H1 (cell line): ENCODE measurements around the gene KLHL29. TPM values are rescaled to one million over a fixed set of nuclear protein-coding genes. Genes with fewer than 3 reads are reported as not detected.

Experiments used
- CTCF ChIA-PET: fragments of 300-600 bp; sonication (Branson Sonifier 250); formaldehyde crosslinking; loops from one replicate; lab custom pipeline; 2021; ENCODE audit not compliant: partially characterized antibody; lab: Charles Lee
- POLR2A ChIA-PET: fragments of 300-600 bp; sonication (Branson Sonifier 250); formaldehyde crosslinking; loops from one replicate; lab custom pipeline; 2021; ENCODE audit warnings: inconsistent platforms; ENCODE audit not compliant: partially characterized antibody; lab: Charles Lee
- DNase-seq, 2 experiments: peaks; one replicate each; pipeline versions ENCODE4 v3.0.0 to v3.0.0-alpha.2; 2010 to 2022; ENCODE audit warnings: low spot score in 2 of 2, low read depth in 1 of 2, mixed read lengths in 1 of 2
- FAIRE-seq: peaks from 2 replicates; lab custom pipeline; 2011; peaks lifted over from hg19 to GRCh38; lab: Jason Lieb, UNC
- H2AFZ ChIP-seq: 2 replicates; pipeline ENCODE4 v1.8.1; 2012; ENCODE audit warnings: low read length, inconsistent platforms
- H2AK5ac ChIP-seq: 2 replicates; pipeline ENCODE4 v1.6.1; 2013; ENCODE audit warnings: low read depth, low read length
- H2BK120ac ChIP-seq: replicated peaks from 2 replicates; pipeline ENCODE3; 2013; ENCODE audit warnings: low read depth, low read length, inconsistent platforms
- H2BK12ac ChIP-seq: 2 replicates; pipeline ENCODE4 v1.6.1; 2013; ENCODE audit warnings: low read depth, low read length
- H2BK15ac ChIP-seq: 2 replicates; pipeline ENCODE4 v1.6.1; 2013; ENCODE audit warnings: low read length
- H2BK20ac ChIP-seq: 2 replicates; pipeline ENCODE4 v1.6.1; 2013; ENCODE audit warnings: low read length
- H2BK5ac ChIP-seq: 2 replicates; pipeline ENCODE4 v1.6.1; 2013; ENCODE audit warnings: low read depth, low read length
- H3K14ac ChIP-seq: 2 replicates; pipeline ENCODE4 v1.6.1; 2013; ENCODE audit warnings: inconsistent platforms; ENCODE audit not compliant: insufficient read length
- H3K18ac ChIP-seq: 2 replicates; pipeline ENCODE4 v1.6.1; 2013; ENCODE audit warnings: low read length; ENCODE audit errors: extremely low read depth
- H3K23ac ChIP-seq: 2 replicates; pipeline ENCODE4 v1.6.1; 2013; ENCODE audit warnings: inconsistent platforms; ENCODE audit not compliant: insufficient read length
- H3K23me2 ChIP-seq: 2 replicates; pipeline ENCODE4 v1.6.1; 2013; ENCODE audit warnings: low read depth, low read length
- H3K27ac ChIP-seq: 2 replicates; pipeline ENCODE4 v1.6.1; 2011; ENCODE audit warnings: low read depth, low read length, inconsistent platforms
- H3K27me3 ChIP-seq, 4 experiments: replicated peaks in 1 of 4; 1 replicate in 1 of 4; 2 replicates in 3 of 4; pipeline versions ENCODE4 v1.6.1 to v1.8.1; 2011 to 2013; ENCODE audit warnings: low read length in 3 of 4, mild to moderate bottlenecking in 3 of 4, inconsistent platforms in 2 of 4, mixed read lengths in 2 of 4, moderate library complexity in 1 of 4; ENCODE audit not compliant: control insufficient read depth in 3 of 4, insufficient read depth in 3 of 4; ENCODE audit errors: extremely low read depth in 1 of 4
- H3K36me3 ChIP-seq, 4 experiments: 2 replicates each; pipeline versions ENCODE4 v1.6.1 to v1.8.1; 2011 to 2013; ENCODE audit warnings: mild to moderate bottlenecking in 4 of 4, low read length in 3 of 4, moderate library complexity in 2 of 4, control low read depth in 1 of 4, inconsistent platforms in 1 of 4; ENCODE audit not compliant: insufficient read depth in 4 of 4, control insufficient read depth in 2 of 4
- H3K4ac ChIP-seq: replicated peaks from 2 replicates; pipeline ENCODE3; 2013; ENCODE audit warnings: low read length, low read depth, mixed read lengths, inconsistent platforms; ENCODE audit not compliant: insufficient read length
- H3K4me1 ChIP-seq, 4 experiments: replicated peaks in 1 of 4; 1 replicate in 1 of 4; 2 replicates in 3 of 4; pipeline versions ENCODE4 v1.6.1 to v1.8.1; 2011 to 2013; ENCODE audit warnings: low read length in 3 of 4, inconsistent platforms in 2 of 4, mixed read lengths in 1 of 4; ENCODE audit not compliant: insufficient read depth in 4 of 4, control insufficient read depth in 3 of 4
- H3K4me2 ChIP-seq, 2 experiments: 2 replicates each; pipeline versions ENCODE4 v1.6.1 to v1.8.1; 2011 to 2013; ENCODE audit warnings: low read depth in 2 of 2, low read length in 2 of 2, control low read depth in 1 of 2, inconsistent platforms in 1 of 2, mild to moderate bottlenecking in 1 of 2; ENCODE audit not compliant: insufficient read depth in 1 of 2
- H3K4me3 ChIP-seq, 4 experiments: fragments of 200-600, 300-600 bp in 1 of 4; sonication (generic), shearing (Covaris generic), sonication (Bioruptor Twin) in 1 of 4; 2 replicates each; pipeline versions ENCODE4 v1.5.1 to v1.8.1; 2011 to 2016; ENCODE audit warnings: low read length in 4 of 4, low read depth in 3 of 4, control low read depth in 2 of 4, inconsistent platforms in 2 of 4, mild to moderate bottlenecking in 2 of 4, mixed read lengths in 1 of 4, moderate library complexity in 1 of 4; ENCODE audit not compliant: insufficient read depth in 2 of 4; ENCODE audit errors: extremely low read depth in 1 of 4
- H3K56ac ChIP-seq: replicated peaks from 2 replicates; pipeline ENCODE3; 2013; ENCODE audit warnings: low read depth, mild to moderate bottlenecking, mixed read lengths, low read length, inconsistent platforms; ENCODE audit not compliant: insufficient read length
- H3K79me1 ChIP-seq: 2 replicates; pipeline ENCODE4 v1.6.1; 2013; ENCODE audit warnings: low read depth, low read length, control low read depth
- H3K79me2 ChIP-seq, 2 experiments: 2 replicates each; pipeline versions ENCODE4 v1.6.1 to v1.8.1; 2012 to 2013; ENCODE audit warnings: low read length in 2 of 2, mild to moderate bottlenecking in 2 of 2, inconsistent platforms in 1 of 2; ENCODE audit not compliant: insufficient read depth in 2 of 2, control insufficient read depth in 1 of 2
- H3K9ac ChIP-seq, 4 experiments: replicated peaks in 1 of 4; 1 replicate in 1 of 4; 2 replicates in 3 of 4; pipeline versions ENCODE4 v1.6.1 to v1.8.1; 2011 to 2013; ENCODE audit warnings: low read depth in 3 of 4, low read length in 3 of 4, control low read depth in 2 of 4, mild to moderate bottlenecking in 2 of 4, moderate library complexity in 2 of 4, inconsistent platforms in 1 of 4; ENCODE audit errors: extremely low read depth in 1 of 4
- H3K9me3 ChIP-seq, 2 experiments: 2 replicates each; pipeline versions ENCODE4 v1.6.1 to v1.8.1; 2012 to 2013; ENCODE audit warnings: mild to moderate bottlenecking in 2 of 2, moderate library complexity in 2 of 2, control low read depth in 1 of 2, inconsistent platforms in 1 of 2, low read depth in 1 of 2, low read length in 1 of 2, mixed read lengths in 1 of 2; ENCODE audit not compliant: insufficient read depth in 2 of 2
- H4K20me1 ChIP-seq, 2 experiments: replicated peaks in 1 of 2; 2 replicates each; pipeline versions ENCODE3 to v1.8.1; 2011 to 2013; ENCODE audit warnings: inconsistent platforms in 2 of 2, low read length in 2 of 2, mild to moderate bottlenecking in 1 of 2; ENCODE audit not compliant: insufficient read depth in 2 of 2, control insufficient read depth in 1 of 2
- H4K5ac ChIP-seq: 2 replicates; pipeline ENCODE4 v1.6.1; 2013; ENCODE audit warnings: low read length, low read depth, mixed read lengths, inconsistent platforms; ENCODE audit not compliant: insufficient read length
- H4K8ac ChIP-seq: 2 replicates; pipeline ENCODE4 v1.8.0; 2013; ENCODE audit warnings: mild to moderate bottlenecking, moderate library complexity, low read length, inconsistent platforms; ENCODE audit not compliant: insufficient read depth; ENCODE audit errors: extremely low read depth
- H4K91ac ChIP-seq: replicated peaks from 2 replicates; pipeline ENCODE3; 2013; ENCODE audit warnings: low read length, mixed read lengths, inconsistent platforms; ENCODE audit not compliant: insufficient read length
- BCL11A ChIP-seq, 2 experiments: IDR thresholded peaks; one replicate each; pipeline ENCODE4 v1.6.1; 2011; ENCODE audit warnings: low read depth in 2 of 2, low read length in 2 of 2, mild to moderate bottlenecking in 2 of 2
- CBX8 ChIP-seq: fragments of 300-800, 300-1000 bp; sonication (generic); IDR thresholded peaks from 2 replicates; pipeline ENCODE4 v1.7.1; 2016; ENCODE audit warnings: low read depth, low read length, borderline replicate concordance
- CEBPB ChIP-seq: IDR thresholded peaks from 2 replicates; pipeline ENCODE4 v1.6.1; 2012; ENCODE audit warnings: low read depth, low read length
- EGR1 ChIP-seq: IDR thresholded peaks from 2 replicates; pipeline ENCODE4 v1.6.1; 2011; ENCODE audit warnings: low read depth, low read length, borderline replicate concordance
- EP300 ChIP-seq, 2 experiments: IDR thresholded peaks; 1 replicate in 1 of 2; 2 replicates in 1 of 2; pipeline ENCODE4 v1.6.1; 2011 to 2012; ENCODE audit warnings: low read depth in 2 of 2, low read length in 2 of 2, mild to moderate bottlenecking in 2 of 2, borderline replicate concordance in 1 of 2, inconsistent platforms in 1 of 2, moderate library complexity in 1 of 2
- HDAC6 ChIP-seq: IDR thresholded peaks from one replicate; pipeline ENCODE4 v1.7.1; 2012; ENCODE audit warnings: low read depth, mild to moderate bottlenecking, inconsistent platforms, low read length, moderate library complexity
- KDM4A ChIP-seq: IDR thresholded peaks from one replicate; pipeline ENCODE4 v1.7.1; 2012; ENCODE audit warnings: low read depth, mild to moderate bottlenecking, moderate library complexity, low read length, inconsistent platforms; ENCODE audit not compliant: severe bottlenecking
- KDM5A ChIP-seq: fragments of 200-600 bp; IDR thresholded peaks from 2 replicates; pipeline ENCODE4 v1.7.1; 2012; ENCODE audit warnings: mild to moderate bottlenecking, low read length, inconsistent platforms, mixed read lengths
- MAFK ChIP-seq: IDR thresholded peaks from 2 replicates; pipeline ENCODE4 v1.6.1; 2012; ENCODE audit warnings: low read depth, mild to moderate bottlenecking, improper control_type of control experiment, low read length
- POU5F1 ChIP-seq: IDR thresholded peaks from 2 replicates; pipeline ENCODE4 v1.6.1; 2011; ENCODE audit warnings: low read depth, mild to moderate bottlenecking, low read length, moderate library complexity
- RAD21 ChIP-seq, 2 experiments: IDR thresholded peaks in 1 of 2; conservative IDR thresholded peaks in 1 of 2; 2 replicates each; pipeline ENCODE4 v1.6.1; 2011; ENCODE audit warnings: low read depth in 2 of 2, low read length in 2 of 2, improper control_type of control experiment in 1 of 2, inconsistent platforms in 1 of 2, mild to moderate bottlenecking in 1 of 2, moderate library complexity in 1 of 2
- WGBS, 2 experiments: shearing (Covaris generic) in 1 of 2; methylation state at CpG; one replicate each; pipeline versions ENCODE4 v1.1.6 to v1.1.7; 2013 to 2015; ENCODE audit warnings: low lambda C conversion rate in 2 of 2, mixed read lengths in 2 of 2, inconsistent platforms in 1 of 2, low coverage in 1 of 2, missing lambda C conversion rate in 1 of 2; ENCODE audit not compliant: insufficient replicate concordance in 2 of 2, insufficient coverage in 1 of 2, insufficient read length in 1 of 2; ENCODE audit errors: extremely low coverage in 1 of 2, missing lambda C conversion rate in 1 of 2; 5-methylcytosine and 5-hydroxymethylcytosine counted together
- polyA plus RNA-seq, 7 experiments: library from polyadenylated mRNA; depleted of rRNA in 3 of 7; stranded (reverse) in 5 of 7; unstranded in 2 of 7; fragments of >200 nt in 5 of 7; fragments of 200-250 nt in 2 of 7; gene quantifications; 1 replicate in 5 of 7; 2 replicates in 1 of 7; 4 replicates in 1 of 7; pipeline versions ENCODE4 v1.2.1 to v1.2.3, GENCODE V29; 2011 to 2013; ENCODE audit warnings: missing spikeins in 2 of 7, mixed read lengths in 2 of 7
- total RNA-seq: library from RNA; stranded (reverse); fragmentation: NEBNext Ultra II Directional; extraction: Animal tissue kit (Norgen Biotek cat#: 25700); gene quantifications from 2 replicates; pipeline ENCODE4 v1.2.1, GENCODE V29; 2021

KLHL29 gene
- total and polyA plus RNA-seq, 2 of the 8 experiments (the other 6 are each of a cell fraction or from before 2014, with no cell fraction given): 1.1 to 4.7 TPM

DNA sequence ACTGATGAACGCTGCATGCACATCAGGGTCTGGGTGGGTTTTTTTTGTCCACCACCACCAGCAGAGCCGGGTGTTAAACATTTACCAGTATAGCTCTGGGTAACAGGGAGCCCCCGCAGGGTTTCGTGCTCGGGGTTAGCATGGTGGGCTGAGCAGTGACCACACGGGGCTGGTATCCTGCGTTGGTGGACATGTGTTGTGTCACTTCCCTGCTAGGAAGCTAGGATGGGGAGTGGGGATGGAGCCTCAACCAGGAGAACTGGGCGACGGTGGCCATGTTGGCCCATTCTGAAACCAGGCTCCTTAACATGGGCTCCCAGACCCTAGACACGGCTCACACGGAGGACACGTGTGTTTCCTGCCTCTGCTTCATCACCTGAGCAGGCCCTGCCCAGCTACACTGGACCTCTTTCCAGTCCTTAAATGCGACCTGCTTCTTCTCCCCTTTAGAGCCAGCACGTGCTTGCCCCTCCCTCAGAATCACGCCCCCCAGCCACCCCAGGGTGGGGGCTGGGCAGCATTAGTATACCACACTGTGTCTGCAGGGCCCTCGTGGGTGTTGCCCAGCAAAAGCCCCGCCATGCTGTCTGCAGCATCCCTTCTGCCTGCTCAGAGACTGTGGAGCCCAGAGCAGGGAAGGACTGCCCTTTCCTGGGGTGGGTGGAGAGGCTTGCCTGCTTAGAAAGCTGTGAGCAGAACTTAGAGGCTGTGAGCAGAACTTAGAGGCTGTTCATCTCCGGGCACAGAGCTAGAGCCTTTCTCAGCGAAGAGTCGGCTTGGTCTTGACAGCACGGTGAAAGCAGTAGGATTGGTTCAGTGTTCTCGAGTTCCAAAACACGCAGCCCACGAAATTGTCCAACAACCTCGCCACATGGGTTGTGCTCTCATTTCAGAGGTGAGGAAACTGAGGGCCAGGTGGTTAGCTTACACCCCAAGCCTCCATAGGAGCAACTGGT is 142.1 kb downstream of the KLHL29 start:
- no peak for FAIRE-seq
- TF ChIP-seq CEBPB (no peak), HDAC6 (no peak), EGR1 (no peak), KDM5A (no peak), POU5F1 (no peak), RAD21 (IDR thresholded peaks at IDR 0.05 in 1 of 2, conservative IDR thresholded peaks at IDR 0.05 in 1 of 2; ENCODE audit: low read depth in 2 of 2, low read length in 2 of 2) (no peak), EP300 (IDR thresholded peaks at IDR 0.05; ENCODE audit: borderline replicate concordance in 1 of 2, low read depth in 2 of 2, low read length in 2 of 2) (no peak), BCL11A (IDR thresholded peaks at IDR 0.05; ENCODE audit: low read depth in 2 of 2, low read length in 2 of 2) (no peak), KDM4A (no peak), MAFK (no peak), CBX8 (no peak)

More for the DNA sequence above, 142.1 kb downstream of the KLHL29 start:
- Histone ChIP-seq H4K5ac (no peak overlapping the region), H3K4me1 (peaks cover 0 to 6% (median 1%) of the 10 kb centered on the region in 4 experiments; a peak in 4 of 7 replicates), H3K18ac (no peak overlapping the region), H3K79me2 (no peaks in the 10 kb centered on the region), H2BK15ac (0 out of 2 replicates have a peak overlapping the region, but pooled peaks have one; percentile 8), H2BK12ac (0 out of 2 replicates have a peak overlapping the region, but pooled peaks have one; percentile 17), H3K4me3 (no peak overlapping the region), H3K56ac (no peak overlapping the region), H2BK5ac (no peak overlapping the region; the same call in 1 of the 2 replicates), H3K23me2 (no peaks in the 10 kb centered on the region), H3K27ac (no peak overlapping the region), H2AK5ac (no peak overlapping the region; the same call in 1 of the 2 replicates), H3K36me3 (no peaks in the 10 kb centered on the region), H2BK120ac (no peak overlapping the region), H3K4me2 (no peak overlapping the region), H3K14ac (no peak overlapping the region), H4K91ac (peak overlapping the region; percentile 17), H3K79me1 (no peaks in the 10 kb centered on the region), H2BK20ac (no peak overlapping the region), H3K27me3 (no peaks in the 10 kb centered on the region; a peak in 1 of 7 replicates), H3K9ac (no peak overlapping the region), H3K9me3 (no peaks in the 10 kb centered on the region), H2AFZ (no peak overlapping the region), H4K20me1 (no peaks in the 10 kb centered on the region), H3K4ac (no peak overlapping the region), H3K23ac (no peak overlapping the region), H4K8ac (no peak overlapping the region)
- no peak for DNase-seq
- CTCF ChIA-PET: interaction anchor here (0.6 to 1.6 kb wide), 5 partner anchors 11 to 45 kb away, joined by 3 to 7 read pairs (median 5); no protein-coding TSS in a partner anchor
- POLR2A ChIA-PET: no interaction called here
- WGBS, 2 experiments: 92% methylated on average over 25 of the region's 25 CpGs; no CpG with 5 or more reads in 1 of the 2 experiments
